MM.1S (cell line): ENCODE measurements around the gene CYP17A1.

Source experiments
- DNase-seq: peaks from one replicate; pipeline ENCODE4 v3.0.0-alpha.2; 2015
- H2AFZ ChIP-seq: fragments of 300-600 bp; sonication (generic); 2 replicates; pipeline ENCODE4 v1.6.0; 2016; ENCODE audit warnings: antibody characterized with exemption, low read length
- H3F3A ChIP-seq: fragments of 300-600 bp; sonication (generic); 2 replicates; pipeline ENCODE4 v1.6.1; 2016; ENCODE audit warnings: mild to moderate bottlenecking, antibody characterized with exemption, low read length, moderate library complexity, mixed read lengths; ENCODE audit not compliant: insufficient read depth
- H3K27ac ChIP-seq: fragments of 300-600 bp; sonication (generic); 2 replicates; pipeline ENCODE4 v1.5.1; 2016; ENCODE audit warnings: mild to moderate bottlenecking, low read length
- H3K27me3 ChIP-seq: fragments of 300-600 bp; sonication (generic); replicated peaks from 2 replicates; pipeline ENCODE4 v1.6.0; 2016; ENCODE audit warnings: low read length; ENCODE audit not compliant: insufficient read depth
- H3K36me3 ChIP-seq: fragments of 300-600 bp; sonication (generic); replicated peaks from 2 replicates; pipeline ENCODE4 v1.6.1; 2016; ENCODE audit warnings: mild to moderate bottlenecking, low read length, mixed read lengths; ENCODE audit not compliant: insufficient read depth
- H3K4me1 ChIP-seq: fragments of 300-600 bp; sonication (generic); 2 replicates; pipeline ENCODE4 v1.6.1; 2016; ENCODE audit warnings: low read length, mixed read lengths
- H3K4me2 ChIP-seq: fragments of 300-600 bp; sonication (generic); 2 replicates; pipeline ENCODE4 v1.6.0; 2016; ENCODE audit warnings: low read depth, low read length
- H3K4me3 ChIP-seq: fragments of 300-600 bp; sonication (generic); 2 replicates; pipeline ENCODE4 v1.5.1; 2016; ENCODE audit warnings: low read length, mixed read lengths
- H3K79me2 ChIP-seq: fragments of 300-600 bp; sonication (generic); 2 replicates; pipeline ENCODE4 v1.6.1; 2016; ENCODE audit warnings: mixed run types, low read length, mixed read lengths
- H3K9ac ChIP-seq: fragments of 300-600 bp; sonication (generic); 2 replicates; pipeline ENCODE4 v1.6.1; 2016; ENCODE audit warnings: low read length, mixed read lengths
- H3K9me2 ChIP-seq: fragments of 300-600 bp; sonication (generic); replicated peaks from 2 replicates; pipeline ENCODE4 v1.6.1; 2016; ENCODE audit warnings: mild to moderate bottlenecking, low read length, mixed read lengths; ENCODE audit not compliant: insufficient read depth
- H3K9me3 ChIP-seq: fragments of 300-600 bp; sonication (generic); replicated peaks from 2 replicates; pipeline ENCODE4 v1.6.1; 2016; ENCODE audit warnings: mild to moderate bottlenecking, low read length, mixed read lengths; ENCODE audit not compliant: insufficient read depth
- H4K20me1 ChIP-seq: fragments of 300-600 bp; sonication (generic); 2 replicates; pipeline ENCODE4 v1.6.1; 2016; ENCODE audit warnings: mild to moderate bottlenecking, low read length, moderate library complexity, mixed read lengths; ENCODE audit not compliant: insufficient read depth
- EZH2 ChIP-seq: fragments of 300-600 bp; sonication (generic); optimal IDR thresholded peaks from 2 replicates; pipeline ENCODE3; 2017; ENCODE audit warnings: low read depth, mild to moderate bottlenecking, antibody characterized with exemption, low read length, mixed read lengths
- EZH2phosphoT487 ChIP-seq: fragments of 300-600 bp; sonication (generic); IDR thresholded peaks from 2 replicates; pipeline ENCODE4 v1.6.1; 2018; ENCODE audit warnings: antibody characterized with exemption, low read length
- TF ChIP-seq, protein P1 (sequence below): fragments of 300-600 bp; sonication (generic); IDR thresholded peaks from 2 replicates; pipeline ENCODE4 v1.5.1; 2016; ENCODE audit warnings: antibody characterized with exemption, low read length, mixed read lengths

Gene CYP17A1

GRCh38 chr10:102799691-102800471, 37.3 kb downstream of the CYP17A1 start:
- Histone ChIP-seq H3K9me3 (no peaks in the 10 kb centered on the region), H3K79me2 (peaks cover 80% of the 10 kb centered on the region), H3K4me2 (no peak overlapping the region), H3K9me2 (no peaks in the 10 kb centered on the region), H3K4me3 (no peak overlapping the region), H3K27me3 (no peaks in the 10 kb centered on the region), H3F3A (peaks cover 25% of the 10 kb centered on the region), H3K36me3 (no peaks in the 10 kb centered on the region), H4K20me1 (no peaks in the 10 kb centered on the region), H2AFZ (no peak overlapping the region), H3K9ac (no peak overlapping the region), H3K4me1 (peaks cover 42% of the 10 kb centered on the region), H3K27ac (no peak overlapping the region)
- no peak for DNase-seq
- TF ChIP-seq EZH2phosphoT487, result no peak
- TF ChIP-seq EZH2, result no peak
- TF ChIP-seq, protein P1, sequence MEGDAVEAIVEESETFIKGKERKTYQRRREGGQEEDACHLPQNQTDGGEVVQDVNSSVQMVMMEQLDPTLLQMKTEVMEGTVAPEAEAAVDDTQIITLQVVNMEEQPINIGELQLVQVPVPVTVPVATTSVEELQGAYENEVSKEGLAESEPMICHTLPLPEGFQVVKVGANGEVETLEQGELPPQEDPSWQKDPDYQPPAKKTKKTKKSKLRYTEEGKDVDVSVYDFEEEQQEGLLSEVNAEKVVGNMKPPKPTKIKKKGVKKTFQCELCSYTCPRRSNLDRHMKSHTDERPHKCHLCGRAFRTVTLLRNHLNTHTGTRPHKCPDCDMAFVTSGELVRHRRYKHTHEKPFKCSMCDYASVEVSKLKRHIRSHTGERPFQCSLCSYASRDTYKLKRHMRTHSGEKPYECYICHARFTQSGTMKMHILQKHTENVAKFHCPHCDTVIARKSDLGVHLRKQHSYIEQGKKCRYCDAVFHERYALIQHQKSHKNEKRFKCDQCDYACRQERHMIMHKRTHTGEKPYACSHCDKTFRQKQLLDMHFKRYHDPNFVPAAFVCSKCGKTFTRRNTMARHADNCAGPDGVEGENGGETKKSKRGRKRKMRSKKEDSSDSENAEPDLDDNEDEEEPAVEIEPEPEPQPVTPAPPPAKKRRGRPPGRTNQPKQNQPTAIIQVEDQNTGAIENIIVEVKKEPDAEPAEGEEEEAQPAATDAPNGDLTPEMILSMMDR, result no peak

- Histone ChIP-seq H3K4me2 (peak overlapping the region; percentile 88), H3K79me2 (peaks cover 84% of the 10 kb centered on the region), H3K4me1 (peaks cover 46% of the 10 kb centered on the region), H3K36me3 (no peaks in the 10 kb centered on the region), H3K27ac (peak overlapping the region; percentile 98), H3F3A (peaks cover 28% of the 10 kb centered on the region), H3K27me3 (no peaks in the 10 kb centered on the region), H3K9ac (peak overlapping the region; percentile 85), H3K9me2 (no peaks in the 10 kb centered on the region), H2AFZ (0 out of 2 replicates have a peak overlapping the region, but pooled peaks have one; percentile 3), H4K20me1 (no peaks in the 10 kb centered on the region), H3K4me3 (peak overlapping the region; percentile 54), H3K9me3 (no peaks in the 10 kb centered on the region)
- TF ChIP-seq EZH2phosphoT487, result no peak
- no peak for TF ChIP-seq EZH2
- TF ChIP-seq, protein P1, result no peak
- peak; percentile 96 for DNase-seq
Measured at GRCh38 chr10:102796407-102797176, 40.6 kb downstream of the CYP17A1 start.

DNA sequence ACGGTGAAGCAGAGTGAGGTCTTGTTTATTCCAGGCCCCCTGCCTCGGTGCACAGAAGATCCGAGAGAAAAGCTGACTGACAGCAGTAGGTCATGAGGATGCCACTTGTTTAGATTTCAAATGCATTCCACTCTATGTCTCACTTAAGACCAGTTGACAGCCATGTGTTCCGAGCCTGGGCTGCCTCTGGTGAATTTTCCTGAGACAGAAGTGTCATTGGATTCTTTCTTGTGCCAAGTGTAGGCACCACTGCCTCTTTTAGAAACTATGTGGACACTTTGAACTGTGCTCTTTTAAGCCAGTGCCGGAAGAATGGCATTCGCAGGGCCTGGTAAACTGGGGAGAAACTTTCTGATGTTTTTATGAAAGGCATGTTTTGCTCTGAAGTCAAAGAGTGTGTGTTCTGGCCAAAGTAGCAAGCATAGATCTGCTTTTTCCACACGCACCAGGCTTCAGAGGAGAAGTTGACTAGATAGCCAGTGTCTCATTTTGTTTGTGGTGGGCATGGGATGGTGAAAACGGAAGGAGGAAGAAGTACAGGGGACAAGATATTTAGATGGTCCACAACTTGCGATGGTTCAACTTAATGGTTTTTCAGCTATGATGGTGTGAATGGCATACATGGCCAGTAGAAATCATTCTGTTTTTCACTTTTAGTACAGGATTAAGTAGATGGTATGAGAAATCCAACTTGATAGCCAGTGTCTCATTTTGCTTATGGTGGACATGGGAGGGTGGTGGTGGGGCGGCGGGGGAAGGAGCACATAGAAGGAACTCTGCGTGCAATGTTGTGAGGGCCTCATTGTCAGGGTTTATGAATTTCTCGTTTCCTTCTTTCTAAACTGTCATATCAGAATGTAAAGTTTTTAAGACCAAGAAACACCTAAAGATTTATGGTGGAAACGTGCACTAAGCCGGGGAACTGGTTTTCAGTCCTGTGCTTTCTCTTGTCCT, 41.5 kb downstream of the CYP17A1 start:
- Histone ChIP-seq H3K36me3 (no peaks in the 10 kb centered on the region), H3K79me2 (peaks cover 85% of the 10 kb centered on the region), H4K20me1 (no peaks in the 10 kb centered on the region), H3K9me2 (no peaks in the 10 kb centered on the region), H3K4me3 (peak overlapping the region; percentile 3; the same call in 1 of the 2 replicates), H3K27ac (peak overlapping the region; percentile 98), H3K9ac (peak overlapping the region; percentile 85), H3F3A (peaks cover 28% of the 10 kb centered on the region), H3K4me2 (peak overlapping the region; percentile 88), H2AFZ (no peak overlapping the region), H3K4me1 (peaks cover 43% of the 10 kb centered on the region), H3K9me3 (no peaks in the 10 kb centered on the region), H3K27me3 (no peaks in the 10 kb centered on the region)
- TF ChIP-seq EZH2 (no peak), EZH2phosphoT487 (no peak)
- TF ChIP-seq, protein P1, result no peak
- DNase-seq, result no peak
